ENCODE results near the gene CCDC149.

The CCDC149 gene

GRCh38 chr4:24763631-24764297, 149.1 kb downstream of the CCDC149 start:
- H3K4me3 ChIP-seq (ENCODE audit: low read depth, low read length, poor library complexity, severe bottlenecking), result no peak overlapping the region
- no peaks in the 10 kb centered on the region for H3K27me3 ChIP-seq (ENCODE audit: insufficient read depth, low read length)
- no peaks in the 10 kb centered on the region for H3K36me3 ChIP-seq (ENCODE audit: insufficient read depth, low read length)
- H3K9me2 ChIP-seq (ENCODE audit: low read depth, low read length), result no peaks in the 10 kb centered on the region
- no peaks in the 10 kb centered on the region for H3K9me3 ChIP-seq (ENCODE audit: low read length)
- H3F3A ChIP-seq (ENCODE audit: insufficient read depth, low read length), result no peaks in the 10 kb centered on the region
- H3K4me2 ChIP-seq (ENCODE audit: low read length), result no peak overlapping the region
- no peaks in the 10 kb centered on the region for H4K20me1 ChIP-seq (ENCODE audit: insufficient read depth, low read length)
- H3K27ac ChIP-seq (ENCODE audit: low read depth, low read length, poor library complexity, severe bottlenecking), result no peak overlapping the region
- H2AFZ ChIP-seq (ENCODE audit: low read length), result no peak overlapping the region
- no peak overlapping the region for H3K9ac ChIP-seq (ENCODE audit: low read length)
- H3K79me2 ChIP-seq (ENCODE audit: insufficient read depth, low read length), result no peaks in the 10 kb centered on the region
- no peaks in the 10 kb centered on the region for H3K4me1 ChIP-seq (ENCODE audit: insufficient read depth, low read length, severe bottlenecking)
- TF ChIP-seq, protein P1, sequence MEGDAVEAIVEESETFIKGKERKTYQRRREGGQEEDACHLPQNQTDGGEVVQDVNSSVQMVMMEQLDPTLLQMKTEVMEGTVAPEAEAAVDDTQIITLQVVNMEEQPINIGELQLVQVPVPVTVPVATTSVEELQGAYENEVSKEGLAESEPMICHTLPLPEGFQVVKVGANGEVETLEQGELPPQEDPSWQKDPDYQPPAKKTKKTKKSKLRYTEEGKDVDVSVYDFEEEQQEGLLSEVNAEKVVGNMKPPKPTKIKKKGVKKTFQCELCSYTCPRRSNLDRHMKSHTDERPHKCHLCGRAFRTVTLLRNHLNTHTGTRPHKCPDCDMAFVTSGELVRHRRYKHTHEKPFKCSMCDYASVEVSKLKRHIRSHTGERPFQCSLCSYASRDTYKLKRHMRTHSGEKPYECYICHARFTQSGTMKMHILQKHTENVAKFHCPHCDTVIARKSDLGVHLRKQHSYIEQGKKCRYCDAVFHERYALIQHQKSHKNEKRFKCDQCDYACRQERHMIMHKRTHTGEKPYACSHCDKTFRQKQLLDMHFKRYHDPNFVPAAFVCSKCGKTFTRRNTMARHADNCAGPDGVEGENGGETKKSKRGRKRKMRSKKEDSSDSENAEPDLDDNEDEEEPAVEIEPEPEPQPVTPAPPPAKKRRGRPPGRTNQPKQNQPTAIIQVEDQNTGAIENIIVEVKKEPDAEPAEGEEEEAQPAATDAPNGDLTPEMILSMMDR (IDR thresholded peaks at IDR 0.05; ENCODE audit: low read length), result no peak
- no peak for TF ChIP-seq EZH2 (IDR thresholded peaks at IDR 0.05; ENCODE audit: borderline replicate concordance, low read length)
